ENCODE data around the gene NECAB3. TPM values are rescaled to one million over a fixed set of nuclear protein-coding genes. Genes with fewer than 3 reads are reported as not detected.

The NECAB3 gene
- total and polyA plus RNA-seq, 2 of the 13 experiments (the other 11 are each of a cell fraction or from before 2014, with no cell fraction given) = 61.5 to 65.5 TPM

GRCh38 chr20:33686100-33686983 is 12.1 kb upstream of the NECAB3 start, which contains the start of gene E2F1 (continued):
- TF ChIP-seq, protein P1, sequence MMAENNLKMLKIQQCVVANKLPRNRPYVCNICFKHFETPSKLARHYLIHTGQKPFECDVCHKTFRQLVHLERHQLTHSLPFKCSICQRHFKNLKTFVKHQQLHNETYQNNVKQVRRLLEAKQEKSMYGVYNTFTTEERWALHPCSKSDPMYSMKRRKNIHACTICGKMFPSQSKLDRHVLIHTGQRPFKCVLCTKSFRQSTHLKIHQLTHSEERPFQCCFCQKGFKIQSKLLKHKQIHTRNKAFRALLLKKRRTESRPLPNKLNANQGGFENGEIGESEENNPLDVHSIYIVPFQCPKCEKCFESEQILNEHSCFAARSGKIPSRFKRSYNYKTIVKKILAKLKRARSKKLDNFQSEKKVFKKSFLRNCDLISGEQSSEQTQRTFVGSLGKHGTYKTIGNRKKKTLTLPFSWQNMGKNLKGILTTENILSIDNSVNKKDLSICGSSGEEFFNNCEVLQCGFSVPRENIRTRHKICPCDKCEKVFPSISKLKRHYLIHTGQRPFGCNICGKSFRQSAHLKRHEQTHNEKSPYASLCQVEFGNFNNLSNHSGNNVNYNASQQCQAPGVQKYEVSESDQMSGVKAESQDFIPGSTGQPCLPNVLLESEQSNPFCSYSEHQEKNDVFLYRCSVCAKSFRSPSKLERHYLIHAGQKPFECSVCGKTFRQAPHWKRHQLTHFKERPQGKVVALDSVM (CRISPR knock-in tag; IDR thresholded peaks at IDR 0.05) = 0 out of 2 replicates have a peak, but pooled peaks have one; percentile 7
- TF ChIP-seq, protein P2, sequence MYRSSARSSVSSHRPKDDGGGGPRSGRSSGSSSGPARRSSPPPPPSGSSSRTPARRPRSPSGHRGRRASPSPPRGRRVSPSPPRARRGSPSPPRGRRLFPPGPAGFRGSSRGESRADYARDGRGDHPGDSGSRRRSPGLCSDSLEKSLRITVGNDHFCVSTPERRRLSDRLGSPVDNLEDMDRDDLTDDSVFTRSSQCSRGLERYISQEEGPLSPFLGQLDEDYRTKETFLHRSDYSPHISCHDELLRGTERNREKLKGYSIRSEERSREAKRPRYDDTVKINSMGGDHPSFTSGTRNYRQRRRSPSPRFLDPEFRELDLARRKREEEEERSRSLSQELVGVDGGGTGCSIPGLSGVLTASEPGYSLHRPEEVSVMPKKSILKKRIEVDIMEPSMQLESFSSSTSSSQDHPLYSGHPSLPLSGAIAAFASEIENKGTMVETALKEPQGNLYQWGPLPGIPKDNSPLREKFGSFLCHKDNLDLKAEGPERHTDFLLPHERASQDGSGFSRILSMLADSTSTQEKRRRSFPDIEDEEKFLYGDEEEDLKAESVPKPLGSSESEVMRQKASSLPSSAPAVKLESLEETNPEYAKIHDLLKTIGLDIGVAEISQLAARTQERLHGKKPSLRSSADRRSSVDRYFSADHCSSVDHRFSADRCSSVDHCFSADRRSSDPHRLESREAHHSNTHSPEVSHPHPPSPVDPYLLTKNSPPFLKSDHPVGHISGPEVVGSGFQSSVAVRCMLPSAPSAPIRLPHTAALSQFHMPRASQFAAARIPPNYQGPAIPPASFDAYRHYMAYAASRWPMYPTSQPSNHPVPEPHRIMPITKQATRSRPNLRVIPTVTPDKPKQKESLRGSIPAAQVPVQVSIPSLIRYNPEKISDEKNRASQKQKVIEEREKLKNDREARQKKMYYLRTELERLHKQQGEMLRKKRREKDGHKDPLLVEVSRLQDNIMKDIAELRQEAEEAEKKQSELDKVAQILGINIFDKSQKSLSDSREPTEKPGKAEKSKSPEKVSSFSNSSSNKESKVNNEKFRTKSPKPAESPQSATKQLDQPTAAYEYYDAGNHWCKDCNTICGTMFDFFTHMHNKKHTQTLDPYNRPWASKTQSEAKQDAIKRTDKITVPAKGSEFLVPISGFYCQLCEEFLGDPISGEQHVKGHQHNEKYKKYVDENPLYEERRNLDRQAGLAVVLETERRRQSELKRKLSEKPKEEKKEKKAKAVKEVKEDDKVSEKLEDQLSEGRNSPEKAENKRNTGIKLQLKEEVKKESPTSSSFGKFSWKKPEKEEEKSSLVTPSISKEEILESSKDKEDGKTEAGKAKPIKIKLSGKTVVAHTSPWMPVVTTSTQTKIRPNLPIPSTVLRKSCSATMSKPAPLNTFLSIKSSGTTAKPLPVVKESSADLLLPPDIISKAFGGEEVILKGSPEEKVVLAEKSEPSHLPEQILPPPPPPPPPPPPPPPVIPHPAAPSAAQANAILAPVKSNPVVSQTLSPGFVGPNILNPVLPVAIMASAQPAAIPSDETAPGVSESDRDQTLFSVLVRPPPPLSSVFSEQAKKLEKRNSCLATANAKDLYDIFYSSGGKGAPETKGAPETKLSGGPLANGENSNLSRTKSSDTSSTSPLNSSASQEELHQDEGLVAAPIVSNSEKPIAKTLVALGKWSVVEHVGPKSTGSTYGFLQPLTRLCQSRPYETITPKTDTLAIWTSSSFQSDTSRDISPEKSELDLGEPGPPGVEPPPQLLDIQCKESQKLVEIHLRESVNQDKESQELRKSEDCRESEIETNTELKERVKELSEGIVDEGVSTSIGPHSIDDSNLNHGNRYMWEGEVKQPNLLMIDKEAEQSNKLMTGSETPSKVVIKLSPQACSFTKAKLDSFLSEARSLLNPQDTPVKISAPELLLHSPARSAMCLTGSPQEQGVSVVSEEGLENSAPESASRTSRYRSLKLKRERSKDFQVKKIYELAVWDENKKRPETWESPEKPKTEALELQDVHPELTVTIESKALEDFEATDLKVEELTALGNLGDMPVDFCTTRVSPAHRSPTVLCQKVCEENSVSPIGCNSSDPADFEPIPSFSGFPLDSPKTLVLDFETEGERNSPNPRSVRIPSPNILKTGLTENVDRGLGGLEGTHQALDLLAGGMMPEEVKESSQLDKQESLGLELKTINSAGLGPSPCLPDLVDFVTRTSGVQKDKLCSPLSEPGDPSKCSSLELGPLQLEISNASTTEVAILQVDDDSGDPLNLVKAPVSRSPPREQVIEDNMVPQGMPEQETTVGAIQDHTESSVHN (CRISPR knock-in tag; IDR thresholded peaks at IDR 0.05) = no peak
- TF ChIP-seq CTCF (CRISPR knock-in tag; IDR thresholded peaks at IDR 0.05) = peak; percentile 82
- no peak for TF ChIP-seq ZMAT3 (CRISPR knock-in tag; conservative IDR thresholded peaks at IDR 0.05)
- 0 out of 2 replicates have a peak, but pooled peaks have one; percentile 24 for TF ChIP-seq MIXL1 (CRISPR knock-in tag; IDR thresholded peaks at IDR 0.05)
- 0 out of 2 replicates have a peak, but pooled peaks have one; percentile 61 for TF ChIP-seq POGZ (CRISPR knock-in tag; IDR thresholded peaks at IDR 0.05)
- TF ChIP-seq DDIT3 (CRISPR knock-in tag; IDR thresholded peaks at IDR 0.05) = peak; percentile 20; the same call in 1 of the 2 replicates
- TF ChIP-seq KLF12 (CRISPR knock-in tag; IDR thresholded peaks at IDR 0.05; ENCODE audit: borderline replicate concordance) = peak; percentile 87
- TF ChIP-seq ZNF260 (CRISPR knock-in tag; IDR thresholded peaks at IDR 0.05; ENCODE audit: borderline replicate concordance, low read depth) = no peak
- TF ChIP-seq THAP7 (CRISPR knock-in tag; IDR thresholded peaks at IDR 0.05) = 0 out of 2 replicates have a peak, but pooled peaks have one; percentile 57
- no peak for TF ChIP-seq PREB (CRISPR knock-in tag; IDR thresholded peaks at IDR 0.05)
- peak; percentile 84; the same call in 1 of the 2 replicates for TF ChIP-seq ZNF557 (CRISPR knock-in tag; IDR thresholded peaks at IDR 0.05)
- no peak for TF ChIP-seq HNRNPLL (IDR thresholded peaks at IDR 0.05; ENCODE audit: low read depth, low read length, poor library complexity, severe bottlenecking)
